MM.1S (cell line): ENCODE results near the gene LRMDA.

ENCODE experiments used
- DNase-seq: peaks from one replicate; pipeline ENCODE4 v3.0.0-alpha.2; 2015
- H2AFZ ChIP-seq: fragments of 300-600 bp; sonication (generic); 2 replicates; pipeline ENCODE4 v1.6.0; 2016; ENCODE audit warnings: antibody characterized with exemption, low read length
- H3F3A ChIP-seq: fragments of 300-600 bp; sonication (generic); 2 replicates; pipeline ENCODE4 v1.6.1; 2016; ENCODE audit warnings: mild to moderate bottlenecking, antibody characterized with exemption, low read length, moderate library complexity, mixed read lengths; ENCODE audit not compliant: insufficient read depth
- H3K27ac ChIP-seq: fragments of 300-600 bp; sonication (generic); 2 replicates; pipeline ENCODE4 v1.5.1; 2016; ENCODE audit warnings: mild to moderate bottlenecking, low read length
- H3K27me3 ChIP-seq: fragments of 300-600 bp; sonication (generic); replicated peaks from 2 replicates; pipeline ENCODE4 v1.6.0; 2016; ENCODE audit warnings: low read length; ENCODE audit not compliant: insufficient read depth
- H3K36me3 ChIP-seq: fragments of 300-600 bp; sonication (generic); replicated peaks from 2 replicates; pipeline ENCODE4 v1.6.1; 2016; ENCODE audit warnings: mild to moderate bottlenecking, low read length, mixed read lengths; ENCODE audit not compliant: insufficient read depth
- H3K4me1 ChIP-seq: fragments of 300-600 bp; sonication (generic); 2 replicates; pipeline ENCODE4 v1.6.1; 2016; ENCODE audit warnings: low read length, mixed read lengths
- H3K4me2 ChIP-seq: fragments of 300-600 bp; sonication (generic); 2 replicates; pipeline ENCODE4 v1.6.0; 2016; ENCODE audit warnings: low read depth, low read length
- H3K4me3 ChIP-seq: fragments of 300-600 bp; sonication (generic); 2 replicates; pipeline ENCODE4 v1.5.1; 2016; ENCODE audit warnings: low read length, mixed read lengths
- H3K79me2 ChIP-seq: fragments of 300-600 bp; sonication (generic); 2 replicates; pipeline ENCODE4 v1.6.1; 2016; ENCODE audit warnings: mixed run types, low read length, mixed read lengths
- H3K9ac ChIP-seq: fragments of 300-600 bp; sonication (generic); 2 replicates; pipeline ENCODE4 v1.6.1; 2016; ENCODE audit warnings: low read length, mixed read lengths
- H3K9me2 ChIP-seq: fragments of 300-600 bp; sonication (generic); replicated peaks from 2 replicates; pipeline ENCODE4 v1.6.1; 2016; ENCODE audit warnings: mild to moderate bottlenecking, low read length, mixed read lengths; ENCODE audit not compliant: insufficient read depth
- H3K9me3 ChIP-seq: fragments of 300-600 bp; sonication (generic); replicated peaks from 2 replicates; pipeline ENCODE4 v1.6.1; 2016; ENCODE audit warnings: mild to moderate bottlenecking, low read length, mixed read lengths; ENCODE audit not compliant: insufficient read depth
- H4K20me1 ChIP-seq: fragments of 300-600 bp; sonication (generic); 2 replicates; pipeline ENCODE4 v1.6.1; 2016; ENCODE audit warnings: mild to moderate bottlenecking, low read length, moderate library complexity, mixed read lengths; ENCODE audit not compliant: insufficient read depth
- CTCF ChIP-seq: fragments of 300-600 bp; sonication (generic); IDR thresholded peaks from 2 replicates; pipeline ENCODE4 v1.5.1; 2016; ENCODE audit warnings: antibody characterized with exemption, low read length, mixed read lengths
- EZH2 ChIP-seq: fragments of 300-600 bp; sonication (generic); optimal IDR thresholded peaks from 2 replicates; pipeline ENCODE3; 2017; ENCODE audit warnings: low read depth, mild to moderate bottlenecking, antibody characterized with exemption, low read length, mixed read lengths
- EZH2phosphoT487 ChIP-seq: fragments of 300-600 bp; sonication (generic); IDR thresholded peaks from 2 replicates; pipeline ENCODE4 v1.6.1; 2018; ENCODE audit warnings: antibody characterized with exemption, low read length

LRMDA gene

GRCh38 chr10:75540357-75540966 is 109.0 kb downstream of the LRMDA start:
- Histone ChIP-seq H4K20me1 (no peaks in the 10 kb centered on the region), H2AFZ (no peak overlapping the region), H3K9ac (no peak overlapping the region), H3K4me3 (no peak overlapping the region), H3K36me3 (no peaks in the 10 kb centered on the region), H3K4me1 (no peaks in the 10 kb centered on the region), H3K27me3 (no peaks in the 10 kb centered on the region), H3F3A (no peaks in the 10 kb centered on the region), H3K79me2 (no peaks in the 10 kb centered on the region), H3K9me2 (no peaks in the 10 kb centered on the region), H3K27ac (no peak overlapping the region), H3K4me2 (no peak overlapping the region), H3K9me3 (no peaks in the 10 kb centered on the region)
- no peak for DNase-seq
- TF ChIP-seq EZH2 (no peak), EZH2phosphoT487 (no peak), CTCF (no peak)

DNA sequence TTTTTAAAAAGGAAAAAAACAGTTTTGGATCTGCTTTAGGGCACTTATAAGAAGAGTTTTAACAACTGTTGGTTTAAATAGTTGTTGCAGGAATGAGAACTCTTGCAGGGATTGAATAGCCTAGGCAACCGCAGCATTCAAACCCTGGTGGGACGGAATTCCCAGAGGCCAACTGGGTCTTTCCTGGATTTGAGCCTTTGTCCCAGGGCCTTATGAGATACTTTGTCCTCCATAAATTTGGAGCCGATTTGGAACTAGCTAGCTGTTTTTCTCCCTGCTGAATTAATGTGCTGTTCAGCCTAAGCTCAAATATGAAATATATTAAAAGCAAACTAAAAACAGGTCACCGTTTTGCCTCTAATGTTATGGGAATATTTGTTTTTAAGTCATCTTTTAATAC is 109.6 kb downstream of the LRMDA start:
- no peak for TF ChIP-seq CTCF
- no peak for TF ChIP-seq EZH2
- TF ChIP-seq EZH2phosphoT487, result no peak
- Histone ChIP-seq H3K4me2 (no peak overlapping the region), H3F3A (no peaks in the 10 kb centered on the region), H3K9ac (no peak overlapping the region), H3K9me3 (no peaks in the 10 kb centered on the region), H3K9me2 (no peaks in the 10 kb centered on the region), H3K4me1 (peaks cover 3% of the 10 kb centered on the region), H3K79me2 (no peaks in the 10 kb centered on the region), H3K27ac (no peak overlapping the region), H4K20me1 (no peaks in the 10 kb centered on the region), H2AFZ (no peak overlapping the region), H3K27me3 (no peaks in the 10 kb centered on the region), H3K4me3 (no peak overlapping the region), H3K36me3 (no peaks in the 10 kb centered on the region)
- DNase-seq, result no peak

- H3K9ac ChIP-seq, result no peak overlapping the region
- TF ChIP-seq CTCF (no peak), EZH2 (no peak), EZH2phosphoT487 (no peak)
- H3K36me3 ChIP-seq, result no peaks in the 10 kb centered on the region
- H3K27ac ChIP-seq, result no peak overlapping the region
- DNase-seq, result no peak
- no peaks in the 10 kb centered on the region for H3K79me2 ChIP-seq
- H3K9me3 ChIP-seq, result no peaks in the 10 kb centered on the region
- no peaks in the 10 kb centered on the region for H3K9me2 ChIP-seq
- no peak overlapping the region for H2AFZ ChIP-seq
- peaks cover 7% of the 10 kb centered on the region for H3K4me1 ChIP-seq
- no peaks in the 10 kb centered on the region for H3K27me3 ChIP-seq
- no peak overlapping the region for H3K4me3 ChIP-seq
- H3K4me2 ChIP-seq, result no peak overlapping the region
- no peaks in the 10 kb centered on the region for H3F3A ChIP-seq
- H4K20me1 ChIP-seq, result no peaks in the 10 kb centered on the region
Measured at GRCh38 chr10:75541411-75541810, 110.0 kb downstream of the LRMDA start.
